GM12878 (cell line): ENCODE measurements around the gene OR2B2. TPM values are rescaled to one million over a fixed set of nuclear protein-coding genes. Genes with fewer than 3 reads are reported as not detected.

Source experiments
- ATAC-seq: fragments of 200-7000 bp; cut with Tn5 transposase; 3 replicates; pipeline ENCODE4 v1.9.1; 2020; ENCODE audit warnings: mild to moderate bottlenecking, moderate library complexity
- BruUV-seq: library from RNA; stranded (reverse); fragments of 400-500 nt; replicated peaks from 2 replicates; lab custom pipeline; 2021; lab: Mats Ljungman, UMichigan
- CTCF ChIA-PET: fragments of 300-600 bp; sonication (Branson Sonifier 250); formaldehyde crosslinking; extraction: SDS; loops from one replicate; lab custom pipeline; 2021; ENCODE audit warnings: inconsistent platforms; lab: Yijun Ruan, JAX
- POLR2A ChIA-PET: fragments of 350-600 bp; formaldehyde crosslinking; extraction: SDS; loops from one replicate; lab custom pipeline; 2021; ENCODE audit warnings: inconsistent platforms; lab: Charles Lee
- RAD21 ChIA-PET: fragments of 300-600 bp; sonication (Branson Sonifier 250); formaldehyde crosslinking; loops from one replicate; lab custom pipeline; 2023; ENCODE audit warnings: antibody characterized with exemption; ENCODE audit not compliant: unreplicated experiment; lab: Charles Lee
- SMC1A ChIA-PET: fragments of 300-600 bp; sonication (Branson Sonifier 250); formaldehyde crosslinking; loops from one replicate; lab custom pipeline; 2023; ENCODE audit not compliant: unreplicated experiment, uncharacterized antibody; lab: Charles Lee
- DNase-seq: peaks from one replicate; pipeline ENCODE4 v3.0.0-alpha.2; 2011; ENCODE audit warnings: low read depth, low spot score
- FAIRE-seq: peaks from 3 replicates; lab custom pipeline; 2011; peaks lifted over from hg19 to GRCh38; lab: Jason Lieb, UNC
- H2AFZ ChIP-seq: 2 replicates; pipeline ENCODE4 v1.6.0; 2011; ENCODE audit warnings: low read depth, low read length, control low read depth; ENCODE audit not compliant: control insufficient read depth
- H3K27ac ChIP-seq: 2 replicates; pipeline ENCODE4 v1.5.1; 2011; ENCODE audit warnings: control low read depth; ENCODE audit not compliant: control insufficient read depth, insufficient read depth
- H3K27me3 ChIP-seq, 2 experiments: replicated peaks in 1 of 2; 2 replicates each; pipeline versions ENCODE4 v1.6.0 to v1.6.1; 2011; ENCODE audit warnings: low read length in 1 of 2; ENCODE audit not compliant: control insufficient read depth in 2 of 2, insufficient read depth in 2 of 2
- H3K36me3 ChIP-seq, 2 experiments: 2 replicates each; pipeline ENCODE4 v1.5.1; 2011; ENCODE audit warnings: low read length in 1 of 2; ENCODE audit not compliant: control insufficient read depth in 2 of 2, insufficient read depth in 2 of 2
- H3K4me1 ChIP-seq: 2 replicates; pipeline ENCODE4 v1.6.1; 2011; ENCODE audit warnings: mild to moderate bottlenecking, low read length, moderate library complexity, mixed read lengths; ENCODE audit not compliant: control insufficient read depth, insufficient read depth
- H3K4me2 ChIP-seq: 2 replicates; pipeline ENCODE4 v1.6.0; 2011; ENCODE audit warnings: control low read depth; ENCODE audit not compliant: control insufficient read depth, insufficient read depth
- H3K4me3 ChIP-seq: fragments of 200-600 bp; sonication (generic); 2 replicates; pipeline ENCODE4 v1.5.1; 2016
- H3K79me2 ChIP-seq: 2 replicates; pipeline ENCODE4 v1.6.0; 2011; ENCODE audit warnings: low read length; ENCODE audit not compliant: control insufficient read depth, insufficient read depth
- H3K9ac ChIP-seq: 2 replicates; pipeline ENCODE4 v1.8.0; 2011; ENCODE audit warnings: low read length, control low read depth, mixed read lengths; ENCODE audit not compliant: control insufficient read depth, insufficient read depth
- H3K9me3 ChIP-seq: replicated peaks from 3 replicates; pipeline ENCODE4 v1.5.1; 2011; ENCODE audit warnings: mild to moderate bottlenecking, low read length; ENCODE audit not compliant: control insufficient read depth, insufficient read depth
- H4K20me1 ChIP-seq: 2 replicates; pipeline ENCODE4 v1.6.0; 2011; ENCODE audit not compliant: control insufficient read depth, insufficient read depth
- CHD1 ChIP-seq: IDR thresholded peaks from 2 replicates; pipeline ENCODE4 v1.6.1; 2012; ENCODE audit warnings: low read depth, low read length, improper control_type of control experiment
- MYB ChIP-seq: fragments of 150-350 bp; IDR thresholded peaks from 2 replicates; pipeline ENCODE4 v1.6.1; 2014; ENCODE audit warnings: mild to moderate bottlenecking, low read depth, low read length, borderline replicate concordance
- NR2C1 ChIP-seq: fragments of 450-650 bp; IDR thresholded peaks from 2 replicates; pipeline ENCODE4 v1.6.1; 2017; ENCODE audit warnings: antibody characterized with exemption, mild to moderate bottlenecking, moderate library complexity
- PAX5 ChIP-seq: IDR thresholded peaks from 2 replicates; pipeline ENCODE4 v1.6.1; 2011; ENCODE audit warnings: low read depth, low read length, borderline replicate concordance
- PML ChIP-seq: IDR thresholded peaks from 2 replicates; pipeline ENCODE4 v1.6.1; 2012; ENCODE audit warnings: low read length, inconsistent platforms
- PRDM15 ChIP-seq: fragments of 450-650 bp; formaldehyde crosslinking; IDR thresholded peaks from 2 replicates; pipeline ENCODE4 v1.4.0; 2020; ENCODE audit warnings: mild to moderate bottlenecking, moderate library complexity
- RAD21 ChIP-seq: IDR thresholded peaks from 2 replicates; pipeline ENCODE4 v1.6.1; 2011; ENCODE audit warnings: mild to moderate bottlenecking, low read depth, low read length, moderate library complexity; ENCODE audit not compliant: insufficient read depth
- RELB ChIP-seq: fragments of 450-650 bp; IDR thresholded peaks from 2 replicates; pipeline ENCODE4 v1.6.1; 2017; ENCODE audit warnings: low read depth, mild to moderate bottlenecking, moderate library complexity
- SMARCA5 ChIP-seq: fragments of 450-650 bp; IDR thresholded peaks from 2 replicates; pipeline ENCODE4 v1.6.1; 2017; ENCODE audit warnings: mild to moderate bottlenecking
- WRNIP1 ChIP-seq: IDR thresholded peaks from 2 replicates; pipeline ENCODE4 v1.6.1; 2011; ENCODE audit warnings: low read depth, low read length, improper control_type of control experiment, borderline replicate concordance
- YY1 ChIP-seq: IDR thresholded peaks from 2 replicates; pipeline ENCODE4 v1.6.1; 2011; ENCODE audit warnings: low read depth, mild to moderate bottlenecking, low read length
- ZNF24 ChIP-seq: fragments of 450-650 bp; IDR thresholded peaks from 2 replicates; pipeline ENCODE4 v1.6.1; 2017; ENCODE audit warnings: antibody characterized with exemption, mild to moderate bottlenecking
- WGBS: methylation state at CpG from one replicate; pipeline ENCODE4 v1.1.6; 2016; ENCODE audit warnings: low lambda C conversion rate; ENCODE audit not compliant: insufficient replicate concordance, insufficient coverage; ENCODE audit errors: missing lambda C conversion rate; 5-methylcytosine and 5-hydroxymethylcytosine counted together
- in situ Hi-C: fragments of 300-500 bp; cut with MboI; formaldehyde crosslinking; loops from 9 replicates; pipeline ENCODE4 v1.14.3; 2018; ENCODE audit warnings: mixed read lengths
- intact Hi-C: fragments of 100-400 bp; cut with micrococcal nuclease; formaldehyde crosslinking; loops from one replicate; pipeline ENCODE4 v1.14.2; 2022; ENCODE audit not compliant: unreplicated experiment
- polyA plus RNA-seq, 11 experiments: library from polyadenylated mRNA; depleted of rRNA in 4 of 11; unstranded in 6 of 11; stranded (reverse) in 5 of 11; fragments of >200 nt; fragmentation: Nextera tagmentation in 4 of 11; fragmentation: Illumina TruSeq in 1 of 11; extraction: Ambion mirVana in 4 of 11; extraction: Trizol in 1 of 11; gene quantifications; 1 replicate in 1 of 11; 2 replicates in 10 of 11; pipeline versions ENCODE4 v1.2.1 to v1.2.3, GENCODE V29; 2011 to 2016; ENCODE audit warnings: inconsistent platforms in 2 of 11, missing spikeins in 2 of 11, low read depth in 1 of 11
- total RNA-seq, 4 experiments: library from RNA; depleted of rRNA in 3 of 4; stranded (reverse); fragments of >200 nt in 3 of 4; fragmentation: Illumina TruSeq in 1 of 4; extraction: Trizol in 1 of 4; gene quantifications; 2 replicates each; pipeline versions ENCODE4 v1.2.1 to v1.2.3, GENCODE V29; 2013 to 2021

The OR2B2 gene
- total and polyA plus RNA-seq, 10 of the 15 experiments (the other 5 are each of a cell fraction or from before 2014, with no cell fraction given) = not detected

DNA sequence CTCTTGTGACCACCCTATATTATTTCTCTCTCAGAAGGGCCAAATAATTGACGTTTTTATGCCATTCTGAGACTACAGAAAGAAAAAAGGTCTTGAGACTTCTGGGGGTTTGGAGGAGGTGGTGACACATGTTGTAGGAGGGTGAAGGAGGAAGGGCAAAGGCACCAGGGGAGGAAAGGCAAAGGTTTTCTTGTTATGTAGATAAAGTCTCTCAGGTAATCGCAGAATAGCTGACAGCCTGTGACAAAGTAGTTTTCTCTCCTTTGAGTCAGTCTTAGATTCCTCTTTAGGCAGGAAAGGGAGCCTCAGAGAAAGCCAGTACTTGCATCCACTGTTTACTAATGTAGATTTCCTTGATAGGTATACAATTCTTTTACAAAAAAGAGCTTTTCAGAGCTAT, 23.6 kb downstream of the OR2B2 start (continued):
- TF ChIP-seq CHD1 = no peak
- TF ChIP-seq ZNF24 = no peak
- TF ChIP-seq RELB = no peak
- no peak for TF ChIP-seq RAD21

GRCh38 chr6:27886073-27886472, 26.1 kb downstream of the OR2B2 start:
- no peak for ATAC-seq
- no peak for FAIRE-seq
- in situ Hi-C loops = no loop called here

More at GRCh38 chr6:27886073-27886472, 26.1 kb downstream of the OR2B2 start:
- Histone ChIP-seq H3K27ac (no peak overlapping the region), H3K79me2 (no peaks in the 10 kb centered on the region), H3K9me3 (no peaks in the 10 kb centered on the region), H3K4me3 (no peak overlapping the region), H3K27me3 (no peaks in the 10 kb centered on the region), H2AFZ (no peak overlapping the region), H3K36me3 (no peaks in the 10 kb centered on the region), H3K4me1 (no peaks in the 10 kb centered on the region), H3K9ac (no peak overlapping the region), H4K20me1 (no peaks in the 10 kb centered on the region), H3K4me2 (no peak overlapping the region)
- RAD21 ChIA-PET = interaction anchor here (0.7 kb wide), 1 partner anchor 48 kb away, joined by 3 read pairs; a partner anchor contains a TSS
- TF ChIP-seq PAX5 (no peak), CHD1 (no peak), PRDM15 (CRISPR knock-in tag) (no peak), YY1 (no peak), MYB (no peak), NR2C1 (no peak), SMARCA5 (no peak), WRNIP1 (no peak), PML (no peak)
- DNase-seq = no peak
- no TSS peak for BruUV-seq
- CTCF ChIA-PET = interaction anchor here (0.8 kb wide), 1 partner anchor 47 kb away, joined by 3 read pairs; no protein-coding TSS in a partner anchor
- 67% methylated on average over 3 of the region's 3 CpGs for WGBS
- intact Hi-C loops = no loop called here
- SMC1A ChIA-PET = interaction anchor here (0.6 to 1.0 kb wide), 4 partner anchors 11 to 819 kb away, joined by 3 read pairs; a partner anchor contains a TSS
- POLR2A ChIA-PET = no interaction called here
